ENCODE results near the gene SBNO1. TPM values are rescaled to one million over a fixed set of nuclear protein-coding genes. Genes with fewer than 3 reads are reported as not detected.
A peak's percentile ranks its signal among the peaks of the same experiment; 100 is the strongest.
"Not testable (repeated sequence)": the region's sequence is repeated elsewhere in the genome, so short reads cannot be mapped to it uniquely, and the experiment has no call there.

SBNO1 gene
- total and polyA plus RNA-seq, 12 donors = 3.8 to 30.9 (median 23.4) TPM

DNA sequence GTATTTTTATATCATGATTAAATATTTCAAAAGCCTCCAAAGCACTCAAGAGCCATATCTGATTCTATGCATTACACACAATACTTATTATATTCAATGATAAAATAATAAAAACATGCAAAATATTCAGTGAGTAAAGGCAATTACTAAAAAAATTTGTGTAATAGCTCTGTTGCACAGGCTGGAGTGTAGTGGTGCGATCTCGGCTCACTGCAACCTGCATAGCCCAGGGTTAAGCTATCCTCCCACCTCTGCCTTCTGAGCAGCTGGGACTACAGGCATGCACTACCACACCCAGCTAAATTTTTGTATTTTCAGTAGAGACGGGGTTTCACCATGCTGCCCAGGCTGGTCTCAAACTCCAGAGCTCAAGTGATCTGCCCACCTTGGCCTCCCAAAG is 45.4 kb downstream of the SBNO1 start:
- DNase-seq = no peak
- Histone ChIP-seq H3K4me1 (replicated peaks in 1 of 2) (no peaks in the 10 kb centered on the region), H3K27ac (no peak overlapping the region), H3K9me3 (replicated peaks in 1 of 3) (no peaks in the 10 kb centered on the region), H3K4me3 (no peak overlapping the region), H3K27me3 (no peaks in the 10 kb centered on the region), H3K36me3 (replicated peaks in 1 of 2) (peaks cover 0 to 94% of the 10 kb centered on the region in 2 donors)
- intact Hi-C loops (cut with DNase I) = no loop called here
- TF ChIP-seq, protein P1, sequence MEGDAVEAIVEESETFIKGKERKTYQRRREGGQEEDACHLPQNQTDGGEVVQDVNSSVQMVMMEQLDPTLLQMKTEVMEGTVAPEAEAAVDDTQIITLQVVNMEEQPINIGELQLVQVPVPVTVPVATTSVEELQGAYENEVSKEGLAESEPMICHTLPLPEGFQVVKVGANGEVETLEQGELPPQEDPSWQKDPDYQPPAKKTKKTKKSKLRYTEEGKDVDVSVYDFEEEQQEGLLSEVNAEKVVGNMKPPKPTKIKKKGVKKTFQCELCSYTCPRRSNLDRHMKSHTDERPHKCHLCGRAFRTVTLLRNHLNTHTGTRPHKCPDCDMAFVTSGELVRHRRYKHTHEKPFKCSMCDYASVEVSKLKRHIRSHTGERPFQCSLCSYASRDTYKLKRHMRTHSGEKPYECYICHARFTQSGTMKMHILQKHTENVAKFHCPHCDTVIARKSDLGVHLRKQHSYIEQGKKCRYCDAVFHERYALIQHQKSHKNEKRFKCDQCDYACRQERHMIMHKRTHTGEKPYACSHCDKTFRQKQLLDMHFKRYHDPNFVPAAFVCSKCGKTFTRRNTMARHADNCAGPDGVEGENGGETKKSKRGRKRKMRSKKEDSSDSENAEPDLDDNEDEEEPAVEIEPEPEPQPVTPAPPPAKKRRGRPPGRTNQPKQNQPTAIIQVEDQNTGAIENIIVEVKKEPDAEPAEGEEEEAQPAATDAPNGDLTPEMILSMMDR (IDR thresholded peaks at IDR 0.05) = no peak
- TF ChIP-seq POLR2A (IDR thresholded peaks at IDR 0.05) = no peak
- 87 to 98% (median 96%) methylated on average over 3 of the region's 3 CpGs for WGBS, 4 donors

DNA sequence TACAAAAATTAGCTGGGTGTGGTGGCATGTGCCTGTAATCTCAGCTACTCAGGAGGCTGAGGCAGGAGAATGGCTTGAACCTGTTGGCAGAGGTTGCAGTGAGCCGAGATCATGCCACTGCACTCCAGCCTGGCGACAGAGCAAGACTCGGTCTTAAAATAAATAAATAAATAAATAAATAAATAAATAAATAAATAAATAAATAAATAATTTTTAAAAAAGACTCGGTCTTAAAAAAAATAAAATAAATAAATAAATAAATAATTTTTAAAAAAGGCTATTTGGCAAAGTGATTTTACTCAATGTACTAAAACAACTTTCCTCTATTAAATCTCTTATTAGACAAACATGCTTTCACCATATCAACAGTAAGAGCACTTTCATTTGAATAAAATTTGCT is 51.6 kb downstream of the SBNO1 start:
- H3K27ac ChIP-seq; DNase-seq; intact Hi-C loops (cut with DNase I); H3K9me3 ChIP-seq (replicated peaks in 1 of 3); H3K4me1 ChIP-seq (replicated peaks in 1 of 2); H3K27me3 ChIP-seq; H3K4me3 ChIP-seq: not testable (repeated sequence)
- peaks cover 0 to 98% of the 10 kb centered on the region in 2 donors for H3K36me3 ChIP-seq (replicated peaks in 1 of 2)
- WGBS, 4 donors = 88 to 95% (median 88%) methylated on average over 4 of the region's 4 CpGs

DNA sequence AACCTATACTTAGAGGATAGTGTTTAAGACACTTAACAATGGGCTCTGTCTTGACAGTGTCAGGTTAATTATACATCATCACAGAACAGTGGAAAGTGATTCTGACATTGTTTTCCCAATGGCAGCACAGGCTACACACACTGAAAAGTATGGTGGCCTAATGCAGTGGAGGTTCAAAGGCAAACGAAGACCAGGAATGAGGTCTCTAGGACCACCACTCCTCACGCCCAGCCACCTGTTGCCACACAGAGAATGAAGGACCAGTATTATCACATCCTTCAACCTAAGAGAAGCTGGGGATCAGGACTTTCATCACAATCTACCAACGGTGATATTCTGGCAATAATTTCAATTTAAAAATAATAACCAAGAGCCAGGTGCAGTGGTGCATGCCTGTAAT is 58.4 kb downstream of the SBNO1 start:
- Histone ChIP-seq H3K9me3 (replicated peaks in 1 of 3) (no peaks in the 10 kb centered on the region), H3K4me1 (replicated peaks in 1 of 2) (peaks cover 0 to 6% of the 10 kb centered on the region in 2 donors), H3K27me3 (no peaks in the 10 kb centered on the region), H3K36me3 (replicated peaks in 1 of 2) (peaks cover 0 to 95% of the 10 kb centered on the region in 2 donors), H3K4me3 (no peak overlapping the region), H3K27ac (no peak overlapping the region)
- DNase-seq = no peak
- intact Hi-C loops (cut with DNase I) = no loop called here
- WGBS, 4 donors = 90 to 97% (median 93%) methylated on average over 3 of the region's 3 CpGs
- TF ChIP-seq, protein P1 (IDR thresholded peaks at IDR 0.05) = no peak
- TF ChIP-seq POLR2A (IDR thresholded peaks at IDR 0.05) = no peak

DNA sequence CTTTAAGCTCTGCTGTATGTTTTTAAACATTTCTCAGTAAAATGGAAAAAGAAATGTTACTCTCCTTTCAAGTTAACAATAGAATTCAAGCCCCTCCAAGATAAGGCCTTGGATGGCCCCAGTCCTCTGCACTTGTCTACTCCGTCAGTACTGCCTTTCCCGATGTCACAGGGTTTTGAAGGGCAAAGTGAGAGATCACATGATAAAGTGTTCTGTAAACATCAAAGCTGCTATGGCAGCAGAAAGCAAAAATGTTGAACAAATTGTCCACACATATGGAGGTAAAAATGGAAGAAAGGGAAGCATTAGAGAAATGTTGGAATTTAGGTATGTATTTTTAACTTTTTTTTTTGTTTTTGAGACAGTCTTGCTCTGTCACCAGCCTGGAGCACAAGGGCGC is 59.5 kb downstream of the SBNO1 start:
- 40 to 60% (median 53%) methylated on average over 3 of the region's 3 CpGs for WGBS, 4 donors
- H3K4me3 ChIP-seq = no peak overlapping the region
- intact Hi-C loops (cut with DNase I) = no loop called here
- H3K27me3 ChIP-seq = no peaks in the 10 kb centered on the region
- H3K36me3 ChIP-seq (replicated peaks in 1 of 2) = peaks cover 0 to 93% of the 10 kb centered on the region in 2 donors
- no peaks in the 10 kb centered on the region for H3K9me3 ChIP-seq (replicated peaks in 1 of 3)
- H3K27ac ChIP-seq = peak overlapping the region in 2 of 5 donors; percentile 18 to 39
- peaks cover 0 to 6% of the 10 kb centered on the region in 2 donors for H3K4me1 ChIP-seq (replicated peaks in 1 of 2)
- no peak for TF ChIP-seq POLR2A (IDR thresholded peaks at IDR 0.05)
- TF ChIP-seq, protein P1 (IDR thresholded peaks at IDR 0.05) = no peak
- DNase-seq = peak in 1 of 7 donors; percentile 18

GRCh38 chr12:123293178-123293760 is 71.4 kb downstream of the SBNO1 start:
- TF ChIP-seq, protein P1 (IDR thresholded peaks at IDR 0.05) = no peak
- no peak for TF ChIP-seq POLR2A (IDR thresholded peaks at IDR 0.05)
- Histone ChIP-seq H3K4me3 (no peak overlapping the region), H3K27me3 (no peaks in the 10 kb centered on the region), H3K4me1 (replicated peaks in 1 of 2) (no peaks in the 10 kb centered on the region), H3K36me3 (replicated peaks in 1 of 2) (peaks cover 0 to 63% of the 10 kb centered on the region in 2 donors), H3K9me3 (replicated peaks in 1 of 3) (no peaks in the 10 kb centered on the region), H3K27ac (no peak overlapping the region)
- no peak for DNase-seq
- intact Hi-C loops (cut with DNase I) = no loop called here
- WGBS, 4 donors = 91 to 99% (median 95%) methylated on average over 9 of the region's 9 CpGs
